Measurements from ENCODE around the gene SAMD9L.

DNA sequence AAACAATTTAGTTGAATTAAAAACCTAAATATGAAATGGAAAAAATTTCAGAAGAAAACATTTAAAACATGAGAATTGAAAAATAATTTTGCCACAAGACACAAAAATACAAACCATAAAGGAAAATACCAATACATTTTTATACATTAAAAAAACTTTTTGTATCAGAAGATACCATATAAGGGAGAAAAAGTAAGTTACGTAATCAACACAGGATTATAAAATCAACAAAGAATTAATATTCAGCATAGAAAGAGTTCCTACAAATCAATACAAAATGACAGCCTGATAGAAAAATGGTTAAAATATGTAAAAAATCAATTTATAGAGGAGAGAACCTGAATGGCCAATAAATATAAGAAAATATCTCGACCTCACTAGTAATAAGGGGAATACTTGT lies 16.6 kb upstream of the SAMD9L start:
- TF ChIP-seq, protein P1, sequence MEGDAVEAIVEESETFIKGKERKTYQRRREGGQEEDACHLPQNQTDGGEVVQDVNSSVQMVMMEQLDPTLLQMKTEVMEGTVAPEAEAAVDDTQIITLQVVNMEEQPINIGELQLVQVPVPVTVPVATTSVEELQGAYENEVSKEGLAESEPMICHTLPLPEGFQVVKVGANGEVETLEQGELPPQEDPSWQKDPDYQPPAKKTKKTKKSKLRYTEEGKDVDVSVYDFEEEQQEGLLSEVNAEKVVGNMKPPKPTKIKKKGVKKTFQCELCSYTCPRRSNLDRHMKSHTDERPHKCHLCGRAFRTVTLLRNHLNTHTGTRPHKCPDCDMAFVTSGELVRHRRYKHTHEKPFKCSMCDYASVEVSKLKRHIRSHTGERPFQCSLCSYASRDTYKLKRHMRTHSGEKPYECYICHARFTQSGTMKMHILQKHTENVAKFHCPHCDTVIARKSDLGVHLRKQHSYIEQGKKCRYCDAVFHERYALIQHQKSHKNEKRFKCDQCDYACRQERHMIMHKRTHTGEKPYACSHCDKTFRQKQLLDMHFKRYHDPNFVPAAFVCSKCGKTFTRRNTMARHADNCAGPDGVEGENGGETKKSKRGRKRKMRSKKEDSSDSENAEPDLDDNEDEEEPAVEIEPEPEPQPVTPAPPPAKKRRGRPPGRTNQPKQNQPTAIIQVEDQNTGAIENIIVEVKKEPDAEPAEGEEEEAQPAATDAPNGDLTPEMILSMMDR (conservative IDR thresholded peaks at IDR 0.05 in 1 of 2, IDR thresholded peaks at IDR 0.05 in 1 of 2; ENCODE audit: low read depth in 1 of 2, low read length in 2 of 2), result no peak
- no peak for TF ChIP-seq EZH2 (IDR thresholded peaks at IDR 0.05; ENCODE audit: low read length, missing control alignments)
